ENCODE results near the gene FES.

The FES gene

DNA sequence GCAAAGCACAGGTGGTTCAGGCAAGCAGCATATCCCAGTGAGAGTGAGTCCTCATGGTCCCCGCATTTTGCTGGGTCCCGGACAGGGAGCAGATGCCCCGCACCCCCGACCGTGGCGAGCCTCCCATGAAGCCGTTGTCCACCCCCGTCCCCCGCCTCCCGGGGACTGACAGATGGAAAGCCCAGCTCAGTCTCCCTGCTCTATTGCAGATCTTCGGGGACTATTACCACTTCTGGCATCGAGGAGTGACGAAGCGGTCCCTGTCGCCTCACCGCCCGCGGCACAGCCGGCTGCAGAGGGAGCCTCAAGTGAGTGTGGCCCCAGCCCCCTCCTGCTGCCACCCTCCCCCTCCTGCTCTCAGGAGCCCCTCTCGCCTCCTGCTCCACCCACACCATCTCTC lies 8.3 kb upstream of the FES start:
- Histone ChIP-seq H3K4me2 (ENCODE audit: low read length) (no peak overlapping the region), H3K4me1 (ENCODE audit: insufficient read depth, low read length, severe bottlenecking) (peaks cover 12% of the 10 kb centered on the region), H3K79me2 (ENCODE audit: insufficient read depth, low read length) (no peaks in the 10 kb centered on the region), H3F3A (ENCODE audit: insufficient read depth, low read length) (no peaks in the 10 kb centered on the region), H3K9me2 (ENCODE audit: low read depth, low read length) (no peaks in the 10 kb centered on the region), H4K20me1 (ENCODE audit: insufficient read depth, low read length) (no peaks in the 10 kb centered on the region), H2AFZ (ENCODE audit: low read length) (no peak overlapping the region), H3K4me3 (ENCODE audit: low read depth, low read length, poor library complexity, severe bottlenecking) (no peak overlapping the region), H3K9ac (ENCODE audit: low read length) (no peak overlapping the region), H3K27ac (ENCODE audit: low read depth, low read length, poor library complexity, severe bottlenecking) (no peak overlapping the region), H3K36me3 (ENCODE audit: insufficient read depth, low read length) (no peaks in the 10 kb centered on the region), H3K27me3 (ENCODE audit: insufficient read depth, low read length) (0 out of 2 replicates have a peak, but pooled peaks cover 9% of the 10 kb centered on the region), H3K9me3 (ENCODE audit: low read length) (no peaks in the 10 kb centered on the region)
- TF ChIP-seq, protein P1, sequence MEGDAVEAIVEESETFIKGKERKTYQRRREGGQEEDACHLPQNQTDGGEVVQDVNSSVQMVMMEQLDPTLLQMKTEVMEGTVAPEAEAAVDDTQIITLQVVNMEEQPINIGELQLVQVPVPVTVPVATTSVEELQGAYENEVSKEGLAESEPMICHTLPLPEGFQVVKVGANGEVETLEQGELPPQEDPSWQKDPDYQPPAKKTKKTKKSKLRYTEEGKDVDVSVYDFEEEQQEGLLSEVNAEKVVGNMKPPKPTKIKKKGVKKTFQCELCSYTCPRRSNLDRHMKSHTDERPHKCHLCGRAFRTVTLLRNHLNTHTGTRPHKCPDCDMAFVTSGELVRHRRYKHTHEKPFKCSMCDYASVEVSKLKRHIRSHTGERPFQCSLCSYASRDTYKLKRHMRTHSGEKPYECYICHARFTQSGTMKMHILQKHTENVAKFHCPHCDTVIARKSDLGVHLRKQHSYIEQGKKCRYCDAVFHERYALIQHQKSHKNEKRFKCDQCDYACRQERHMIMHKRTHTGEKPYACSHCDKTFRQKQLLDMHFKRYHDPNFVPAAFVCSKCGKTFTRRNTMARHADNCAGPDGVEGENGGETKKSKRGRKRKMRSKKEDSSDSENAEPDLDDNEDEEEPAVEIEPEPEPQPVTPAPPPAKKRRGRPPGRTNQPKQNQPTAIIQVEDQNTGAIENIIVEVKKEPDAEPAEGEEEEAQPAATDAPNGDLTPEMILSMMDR (IDR thresholded peaks at IDR 0.05; ENCODE audit: low read length), result no peak
- TF ChIP-seq EZH2 (IDR thresholded peaks at IDR 0.05; ENCODE audit: borderline replicate concordance, low read length), result no peak

DNA sequence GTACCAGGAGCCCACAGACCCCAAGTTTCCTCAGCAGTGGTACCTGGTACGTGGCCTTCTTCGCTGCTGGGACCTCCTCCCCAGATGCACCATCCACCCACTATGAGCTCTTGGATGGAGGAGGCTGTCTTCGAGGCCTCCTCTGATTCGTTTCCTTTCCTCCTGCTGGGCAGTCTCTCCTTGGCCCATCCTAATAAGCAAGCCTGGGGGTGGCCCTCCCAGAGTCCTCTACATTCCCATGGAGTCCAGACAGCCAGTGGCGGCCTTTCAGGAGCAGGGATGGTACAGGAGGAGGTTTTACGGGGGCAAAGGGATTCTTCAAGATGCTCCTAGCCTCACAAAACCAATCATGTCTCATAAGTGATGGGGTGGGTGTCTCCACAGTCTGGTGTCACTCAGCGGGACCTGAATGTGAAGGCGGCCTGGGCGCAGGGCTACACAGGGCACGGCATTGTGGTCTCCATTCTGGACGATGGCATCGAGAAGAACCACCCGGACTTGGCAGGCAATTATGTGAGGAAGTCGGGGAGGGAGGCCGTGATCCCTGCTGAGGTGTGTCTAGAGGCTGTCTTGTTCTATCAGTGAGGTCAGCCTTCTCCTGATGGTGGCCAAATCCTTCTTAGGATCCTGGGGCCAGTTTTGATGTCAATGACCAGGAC lies 7.7 kb upstream of the FES start:
- Histone ChIP-seq H4K20me1 (ENCODE audit: insufficient read depth, low read length) (no peaks in the 10 kb centered on the region), H3K27me3 (ENCODE audit: insufficient read depth, low read length) (0 out of 2 replicates have a peak, but pooled peaks cover 9% of the 10 kb centered on the region), H3F3A (ENCODE audit: insufficient read depth, low read length) (no peaks in the 10 kb centered on the region), H3K4me1 (ENCODE audit: insufficient read depth, low read length, severe bottlenecking) (peaks cover 12% of the 10 kb centered on the region), H3K27ac (ENCODE audit: low read depth, low read length, poor library complexity, severe bottlenecking) (no peak overlapping the region), H3K4me2 (ENCODE audit: low read length) (no peak overlapping the region), H2AFZ (ENCODE audit: low read length) (no peak overlapping the region), H3K4me3 (ENCODE audit: low read depth, low read length, poor library complexity, severe bottlenecking) (no peak overlapping the region), H3K9ac (ENCODE audit: low read length) (no peak overlapping the region), H3K9me2 (ENCODE audit: low read depth, low read length) (no peaks in the 10 kb centered on the region), H3K36me3 (ENCODE audit: insufficient read depth, low read length) (no peaks in the 10 kb centered on the region), H3K79me2 (ENCODE audit: insufficient read depth, low read length) (no peaks in the 10 kb centered on the region), H3K9me3 (ENCODE audit: low read length) (no peaks in the 10 kb centered on the region)
- TF ChIP-seq EZH2 (IDR thresholded peaks at IDR 0.05; ENCODE audit: borderline replicate concordance, low read length), result no peak
- TF ChIP-seq, protein P1 (IDR thresholded peaks at IDR 0.05; ENCODE audit: low read length), result no peak

DNA sequence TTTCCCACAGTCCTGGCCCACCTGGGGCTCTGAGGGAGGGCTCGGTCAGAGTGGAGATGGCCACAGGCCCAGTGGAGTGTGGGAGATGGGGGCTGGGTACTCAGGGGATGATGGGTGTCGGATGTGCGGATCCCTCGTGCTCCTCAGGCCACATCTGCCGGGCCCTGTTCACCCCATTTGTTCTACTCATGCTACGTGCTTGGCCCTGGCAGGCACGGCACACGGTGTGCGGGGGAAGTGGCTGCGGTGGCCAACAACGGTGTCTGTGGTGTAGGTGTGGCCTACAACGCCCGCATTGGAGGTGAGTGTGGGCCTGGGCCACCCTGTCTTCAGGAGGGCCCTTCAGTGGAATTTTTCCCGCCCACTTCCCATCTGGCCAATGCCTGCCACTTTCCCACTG lies 7.0 kb upstream of the FES start:
- H3K4me3 ChIP-seq (ENCODE audit: low read depth, low read length, poor library complexity, severe bottlenecking), result no peak overlapping the region
- TF ChIP-seq EZH2 (IDR thresholded peaks at IDR 0.05; ENCODE audit: borderline replicate concordance, low read length), result no peak
- TF ChIP-seq, protein P1 (IDR thresholded peaks at IDR 0.05; ENCODE audit: low read length), result no peak
- H3K79me2 ChIP-seq (ENCODE audit: insufficient read depth, low read length), result no peaks in the 10 kb centered on the region
- no peak overlapping the region for H2AFZ ChIP-seq (ENCODE audit: low read length)
- H3K4me2 ChIP-seq (ENCODE audit: low read length), result no peak overlapping the region
- H3F3A ChIP-seq (ENCODE audit: insufficient read depth, low read length), result no peaks in the 10 kb centered on the region
- H3K9ac ChIP-seq (ENCODE audit: low read length), result no peak overlapping the region
- H3K9me2 ChIP-seq (ENCODE audit: low read depth, low read length), result no peaks in the 10 kb centered on the region
- no peaks in the 10 kb centered on the region for H3K36me3 ChIP-seq (ENCODE audit: insufficient read depth, low read length)
- no peaks in the 10 kb centered on the region for H3K9me3 ChIP-seq (ENCODE audit: low read length)
- H3K27ac ChIP-seq (ENCODE audit: low read depth, low read length, poor library complexity, severe bottlenecking), result no peak overlapping the region
- H3K4me1 ChIP-seq (ENCODE audit: insufficient read depth, low read length, severe bottlenecking), result peaks cover 5% of the 10 kb centered on the region
- H4K20me1 ChIP-seq (ENCODE audit: insufficient read depth, low read length), result no peaks in the 10 kb centered on the region
- 0 out of 2 replicates have a peak, but pooled peaks cover 9% of the 10 kb centered on the region for H3K27me3 ChIP-seq (ENCODE audit: insufficient read depth, low read length)

Measured in OCI-LY1 (cell line).